B cell (primary cell): ENCODE measurements around the gene MACO1. TPM values are rescaled to one million over a fixed set of nuclear protein-coding genes. Genes with fewer than 3 reads are reported as not detected.

Experiments
- ATAC-seq: fragments of 200-7000 bp; cut with Tn5 transposase; one replicate; pipeline ENCODE4 v1.10.0; 2021; ENCODE audit warnings: low read depth, mild to moderate bottlenecking, moderate number of reproducible peaks, moderate library complexity
- CTCF ChIA-PET: fragments of 350-600 bp; sonication (Branson Sonifier 250); formaldehyde crosslinking; loops from one replicate; lab custom pipeline; 2021; ENCODE audit warnings: antibody characterized with exemption, inconsistent platforms; lab: Charles Lee
- POLR2A ChIA-PET: fragments of 350-600 bp; sonication (Branson Sonifier 250); formaldehyde crosslinking; loops from one replicate; lab custom pipeline; 2021; ENCODE audit warnings: antibody characterized with exemption; lab: Charles Lee
- DNase-seq: peaks from one replicate; pipeline ENCODE4 v3.0.0; 2013
- H2AFZ ChIP-seq: 2 replicates; pipeline ENCODE4 v1.6.1; 2012; ENCODE audit warnings: mild to moderate bottlenecking, low read depth, low read length; ENCODE audit not compliant: insufficient read depth, poor library complexity, severe bottlenecking
- H3K27ac ChIP-seq, 2 donors: 1 replicate in 1 of 2; 2 replicates in 1 of 2; pipeline ENCODE4 v1.5.1; 2012 to 2013; ENCODE audit warnings: low read length in 2 of 2, mild to moderate bottlenecking in 2 of 2, moderate library complexity in 1 of 2
- H3K27me3 ChIP-seq, 4 experiments: fragments of 200-600 bp in 1 of 4; sonication (generic) in 1 of 4; replicated peaks in 1 of 4; 1 replicate in 2 of 4; 2 replicates in 2 of 4; pipeline versions ENCODE4 v1.6.1 to v1.7.0; 2013 to 2016; ENCODE audit warnings: low read length in 3 of 4, mild to moderate bottlenecking in 2 of 4, mixed read lengths in 1 of 4, moderate library complexity in 1 of 4; ENCODE audit not compliant: insufficient read depth in 4 of 4, control insufficient read depth in 3 of 4; ENCODE audit errors: control extremely low read depth in 1 of 4
- H3K36me3 ChIP-seq, 2 experiments: replicated peaks in 1 of 2; 1 replicate in 1 of 2; 2 replicates in 1 of 2; pipeline versions ENCODE4 v1.6.1 to v1.7.1; 2013; ENCODE audit warnings: low read length in 1 of 2; ENCODE audit not compliant: insufficient read depth in 2 of 2, control insufficient read depth in 1 of 2; ENCODE audit errors: control extremely low read depth in 1 of 2, extremely low read depth in 1 of 2
- H3K4me1 ChIP-seq, 2 donors: fragments of 200-600 bp in 1 of 2; sonication (generic) in 1 of 2; 1 replicate in 1 of 2; 2 replicates in 1 of 2; pipeline versions ENCODE4 v1.5.1 to v1.6.1; 2013 to 2017; ENCODE audit warnings: low read length in 2 of 2; ENCODE audit not compliant: control insufficient read depth in 2 of 2, insufficient read depth in 2 of 2
- H3K4me2 ChIP-seq: replicated peaks from 2 replicates; pipeline ENCODE3; 2012; ENCODE audit warnings: mild to moderate bottlenecking, low read depth, low read length; ENCODE audit not compliant: poor library complexity, severe bottlenecking
- H3K4me3 ChIP-seq, 5 experiments: fragments of 200-600 bp in 1 of 5; sonication (generic) in 1 of 5; 1 replicate in 3 of 5; 2 replicates in 2 of 5; pipeline versions ENCODE4 v1.5.1 to v1.7.0; 2011 to 2016; ENCODE audit warnings: low read length in 4 of 5, mild to moderate bottlenecking in 4 of 5, low read depth in 2 of 5, control low read depth in 1 of 5, moderate library complexity in 1 of 5; ENCODE audit not compliant: insufficient read depth in 1 of 5; ENCODE audit errors: control extremely low read depth in 1 of 5, extremely low read depth in 1 of 5
- H3K79me2 ChIP-seq: fragments of 200-600 bp; sonication (generic); one replicate; pipeline ENCODE4 v1.6.0; 2016; ENCODE audit warnings: low read length; ENCODE audit not compliant: control insufficient read depth, insufficient read depth
- H3K9ac ChIP-seq: fragments of 200-600 bp; sonication (generic); 2 replicates; pipeline ENCODE4 v1.6.1; 2017; ENCODE audit warnings: mild to moderate bottlenecking, low read length, moderate library complexity
- H3K9me3 ChIP-seq, 3 donors: one replicate each; pipeline versions ENCODE4 v1.6.1 to v1.7.1; 2013; ENCODE audit warnings: low read length in 2 of 3; ENCODE audit not compliant: control insufficient read depth in 2 of 3, insufficient read depth in 1 of 3; ENCODE audit errors: control extremely low read depth in 1 of 3
- H4K20me1 ChIP-seq: 2 replicates; pipeline ENCODE4 v1.6.0; 2012; ENCODE audit warnings: mild to moderate bottlenecking, low read length; ENCODE audit not compliant: insufficient read depth, control insufficient read depth, poor library complexity, severe bottlenecking
- H3K27ac Mint-ChIP-seq: one replicate; pipeline ENCODE4 v1.8.0; 2021; ENCODE audit warnings: mixed read lengths
- H3K27me3 Mint-ChIP-seq: one replicate; pipeline ENCODE4 v1.8.0; 2021; ENCODE audit warnings: mixed read lengths
- H3K4me1 Mint-ChIP-seq: one replicate; pipeline ENCODE4 v1.8.0; 2021; ENCODE audit warnings: mixed read lengths
- H3K4me3 Mint-ChIP-seq: one replicate; pipeline ENCODE4 v1.8.0; 2021; ENCODE audit warnings: mixed read lengths
- H3K9me3 Mint-ChIP-seq: one replicate; pipeline ENCODE4 v1.8.0; 2022; ENCODE audit warnings: mixed read lengths; ENCODE audit not compliant: insufficient read depth
- CTCF ChIP-seq: fragments of 200-600 bp; IDR thresholded peaks from one replicate; pipeline ENCODE4 v1.8.0; 2022; ENCODE audit warnings: antibody characterized with exemption, mild to moderate bottlenecking
- EZH2 ChIP-seq: IDR thresholded peaks from 2 replicates; pipeline ENCODE4 v1.6.1; 2012; ENCODE audit warnings: borderline replicate concordance, low read depth, mild to moderate bottlenecking, moderate library complexity, low read length; ENCODE audit not compliant: insufficient read depth, poor library complexity, severe bottlenecking
- WGBS: methylation state at CpG from one replicate; pipeline ENCODE4 v1.1.5; 2013; ENCODE audit warnings: missing lambda C conversion rate; ENCODE audit not compliant: insufficient coverage; 5-methylcytosine and 5-hydroxymethylcytosine counted together
- intact Hi-C: fragments of 100-400 bp; cut with micrococcal nuclease; formaldehyde crosslinking; loops from one replicate; pipeline ENCODE4 v1.10.0; 2022
- polyA plus RNA-seq: library from polyadenylated mRNA; depleted of rRNA; stranded (reverse); fragments of >200 nt; gene quantifications from 2 replicates; pipeline ENCODE4 v1.2.3, GENCODE V29; 2012
- total RNA-seq, 2 donors: library from RNA; stranded (reverse); fragments of 120-200 nt in 1 of 2; gene quantifications; 1 replicate in 1 of 2; 2 replicates in 1 of 2; pipeline versions ENCODE4 v1.2.3 to v1.2.4, GENCODE V29; 2013 to 2022

The MACO1 gene
- total and polyA plus RNA-seq, 2 donors (not counting 1 experiment from before 2014, with no cell fraction given) = 4.9 to 21.2 TPM

DNA sequence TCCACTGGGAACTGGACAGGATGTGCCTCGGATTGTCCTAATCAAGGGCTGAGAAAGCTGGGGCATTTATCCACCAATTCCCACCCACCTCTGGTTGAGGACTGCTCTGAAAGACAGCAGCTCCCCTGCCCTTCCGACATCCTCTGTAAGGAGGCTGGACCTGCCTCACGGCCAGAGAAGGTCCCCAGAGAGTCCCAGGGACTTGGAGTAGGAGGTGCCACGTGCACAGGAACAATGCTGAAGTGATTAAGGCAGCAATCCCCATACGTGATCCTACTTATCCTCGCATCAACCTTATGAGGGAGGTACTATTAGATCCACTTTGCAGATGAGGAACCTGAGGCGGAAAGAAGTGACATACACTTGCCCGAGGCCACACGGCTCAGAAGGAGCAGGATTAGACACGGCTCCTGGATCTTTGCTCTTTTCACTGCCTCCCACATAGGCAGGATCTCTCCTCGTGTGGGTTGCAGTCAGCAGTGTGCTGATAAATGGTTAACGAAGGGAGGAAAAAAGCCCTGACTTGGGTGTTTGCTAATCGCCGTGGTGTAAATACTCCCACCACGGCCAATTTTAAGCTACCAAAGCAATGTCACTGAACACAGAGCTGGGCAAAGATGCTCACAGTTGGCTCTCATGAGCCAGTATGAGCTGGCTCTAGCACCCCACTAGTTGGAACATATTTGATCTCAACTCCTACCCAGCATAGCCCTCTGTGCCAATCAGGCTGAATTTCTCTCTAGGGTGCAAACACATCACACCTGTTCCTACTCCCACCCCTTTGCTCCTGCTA lies 94.1 kb downstream of the MACO1 start:
- Histone ChIP-seq H3K4me1 (no peaks in the 10 kb centered on the region), H3K79me2 (no peaks in the 10 kb centered on the region), H3K36me3 (no peaks in the 10 kb centered on the region), H3K4me2 (no peak overlapping the region), H3K27me3 (peaks cover 0 to 9% (median 0%) of the 10 kb centered on the region in 4 experiments), H4K20me1 (no peaks in the 10 kb centered on the region), H2AFZ (no peak overlapping the region), H3K4me3 (no peak overlapping the region), H3K9ac (no peak overlapping the region), H3K27ac (no peak overlapping the region), H3K9me3 (no peaks in the 10 kb centered on the region)
- no peak overlapping the region for H3K27ac Mint-ChIP-seq
- DNase-seq (no peak), ATAC-seq (no peak)
- POLR2A ChIA-PET = no interaction called here
- no peak overlapping the region for H3K4me3 Mint-ChIP-seq
- H3K4me1 Mint-ChIP-seq = no peaks in the 10 kb centered on the region
- H3K27me3 Mint-ChIP-seq = peaks cover 14% of the 10 kb centered on the region
- WGBS = 94% methylated on average over 12 of the region's 15 CpGs
- CTCF ChIA-PET = interaction anchor here (6.7 kb wide), 1 partner anchor 285 kb away, joined by 49 read pairs; no protein-coding TSS in a partner anchor
- no peaks in the 10 kb centered on the region for H3K9me3 Mint-ChIP-seq
- no peak for TF ChIP-seq CTCF
- TF ChIP-seq EZH2 = no peak
- intact Hi-C loops = no loop called here

DNA sequence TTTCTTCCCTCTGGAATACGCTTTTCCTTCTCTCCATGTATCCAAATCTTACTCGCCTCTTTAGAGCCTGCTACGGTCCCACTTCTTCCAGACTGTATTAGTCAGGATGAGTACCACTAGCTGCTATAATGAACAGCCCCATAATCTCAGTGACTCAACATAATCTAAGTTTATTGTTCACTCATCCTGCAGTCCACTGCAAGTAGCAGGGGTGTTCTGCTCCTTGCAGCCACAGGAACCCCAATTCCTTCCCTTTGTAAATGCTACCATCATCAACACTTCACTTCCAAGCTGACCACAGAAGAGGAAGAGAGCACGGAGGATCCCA lies 94.6 kb downstream of the MACO1 start:
- Histone ChIP-seq H4K20me1 (no peaks in the 10 kb centered on the region), H3K79me2 (no peaks in the 10 kb centered on the region), H3K9me3 (no peaks in the 10 kb centered on the region), H3K36me3 (no peaks in the 10 kb centered on the region), H3K4me3 (no peak overlapping the region), H3K4me2 (no peak overlapping the region), H3K27me3 (peaks cover 0 to 9% (median 0%) of the 10 kb centered on the region in 4 experiments), H2AFZ (no peak overlapping the region), H3K4me1 (no peaks in the 10 kb centered on the region), H3K9ac (no peak overlapping the region), H3K27ac (no peak overlapping the region)
- Mint-ChIP-seq H3K27ac (no peak overlapping the region), H3K9me3 (no peaks in the 10 kb centered on the region), H3K4me3 (no peak overlapping the region), H3K27me3 (peaks cover 14% of the 10 kb centered on the region), H3K4me1 (no peaks in the 10 kb centered on the region)
- CTCF ChIA-PET = no interaction called here
- no peak for ATAC-seq
- TF ChIP-seq CTCF (no peak), EZH2 (no peak)
- POLR2A ChIA-PET = no interaction called here
- intact Hi-C loops = no loop called here
- no peak for DNase-seq
- WGBS = 97% methylated on average over 3 of the region's 4 CpGs
